Suprapubic skin (tissue), 4 donors: Measurements from ENCODE around the gene TPM2. TPM values are rescaled to one million over a fixed set of nuclear protein-coding genes. Genes with fewer than 3 reads are reported as not detected.
"Not testable (repeated sequence)": the region's sequence is repeated elsewhere in the genome, so short reads cannot be mapped to it uniquely, and the experiment has no call there.

Source experiments
- DNase-seq, 2 donors: peaks; one replicate each; pipeline ENCODE4 v3.0.0-alpha.2; 2019; ENCODE audit warnings: low spot score in 2 of 2
- H3K27ac ChIP-seq: fragments of 200-600 bp; sonication (generic); one replicate; pipeline ENCODE4 v1.5.1; 2019
- H3K27me3 ChIP-seq: fragments of 200-600 bp; sonication (generic); one replicate; pipeline ENCODE4 v1.5.1; 2019
- H3K36me3 ChIP-seq: fragments of 200-600 bp; sonication (generic); one replicate; pipeline ENCODE4 v1.5.1; 2019
- H3K4me1 ChIP-seq: fragments of 200-600 bp; sonication (generic); one replicate; pipeline ENCODE4 v1.5.1; 2019
- H3K4me3 ChIP-seq: fragments of 200-600 bp; sonication (generic); one replicate; pipeline ENCODE4 v1.5.1; 2019; ENCODE audit warnings: mild to moderate bottlenecking
- H3K9me3 ChIP-seq: fragments of 200-600 bp; sonication (generic); one replicate; pipeline ENCODE4 v1.5.1; 2019
- CTCF ChIP-seq, 2 donors: fragments of 200-600 bp in 1 of 2; fragments of 450-650 bp in 1 of 2; sonication (generic) in 1 of 2; IDR thresholded peaks; one replicate each; pipeline ENCODE4 v1.5.1; 2016 to 2019; ENCODE audit warnings: antibody characterized with exemption in 2 of 2, mild to moderate bottlenecking in 1 of 2, moderate library complexity in 1 of 2
- EP300 ChIP-seq: sonication (generic); formaldehyde crosslinking; IDR thresholded peaks from one replicate; pipeline ENCODE4 v1.6.1; 2017; ENCODE audit warnings: antibody characterized with exemption
- POLR2A ChIP-seq, 2 donors: fragments of 450-650 bp; IDR thresholded peaks; one replicate each; pipeline ENCODE4 v1.6.1; 2017; ENCODE audit warnings: antibody characterized with exemption in 2 of 2, mild to moderate bottlenecking in 2 of 2, moderate library complexity in 2 of 2
- POLR2AphosphoS5 ChIP-seq, 3 donors: sonication (generic); formaldehyde crosslinking; IDR thresholded peaks; one replicate each; pipeline ENCODE4 v1.6.1; 2017; ENCODE audit warnings: antibody characterized with exemption in 3 of 3
- WGBS: methylation state at CpG from one replicate; pipeline ENCODE4 v1.1.5; 2018; 5-methylcytosine and 5-hydroxymethylcytosine counted together
- total RNA-seq, 4 donors: library from RNA; depleted of rRNA; stranded (reverse); fragments of >200 nt; gene quantifications; one replicate each; pipeline ENCODE4 v1.1.0, GENCODE V29; 2016

Gene TPM2
- total RNA-seq, 4 donors from 2014 or later = 40.6 to 105 (median 56.7) TPM

- Histone ChIP-seq H3K36me3 (no peaks in the 10 kb centered on the region), H3K27me3 (no peaks in the 10 kb centered on the region), H3K4me3 (peak within 1 kb of the TSS; percentile 9), H3K27ac (no peak within 1 kb of the TSS), H3K4me1 (peaks cover 34% of the 10 kb centered on the region), H3K9me3 (no peaks in the 10 kb centered on the region)
- DNase-seq = peak in 1 of 2 donors; percentile 59
- no peak for TF ChIP-seq CTCF (IDR thresholded peaks at IDR 0.05)
- 75% methylated on average over 11 of the region's 22 CpGs for WGBS
Measured at GRCh38 chr9:35650341-35651158, 39.2 kb downstream of the TPM2 start, which contains the start of gene SIT1. SIT1 (minus strand) TSS chr9:35650931; CDS start chr9:35650853, 78 bp downstream.

GRCh38 chr9:35649431-35650340 lies 40.0 kb downstream of the TPM2 start:
- no peaks in the 10 kb centered on the region for H3K27me3 ChIP-seq
- no peaks in the 10 kb centered on the region for H3K9me3 ChIP-seq
- DNase-seq = peak in 1 of 2 donors; percentile 70
- peaks cover 43% of the 10 kb centered on the region for H3K4me1 ChIP-seq
- no peaks in the 10 kb centered on the region for H3K36me3 ChIP-seq
- peak overlapping the region; percentile 9 for H3K4me3 ChIP-seq
- TF ChIP-seq POLR2AphosphoS5 (IDR thresholded peaks at IDR 0.05) (no peak), POLR2A (IDR thresholded peaks at IDR 0.05) (no peak), EP300 (no peak), CTCF (IDR thresholded peaks at IDR 0.05) (no peak)
- H3K27ac ChIP-seq = no peak overlapping the region
- WGBS = 50% methylated on average over 12 of the region's 26 CpGs

GRCh38 chr9:35646533-35647265 lies 43.0 kb downstream of the TPM2 start:
- H3K4me1 ChIP-seq = peaks cover 40% of the 10 kb centered on the region
- peak overlapping the region; percentile 64 for H3K4me3 ChIP-seq
- no peaks in the 10 kb centered on the region for H3K9me3 ChIP-seq
- peak overlapping the region; percentile 90 for H3K27ac ChIP-seq
- peak; percentile 95 to 96 for DNase-seq
- no peaks in the 10 kb centered on the region for H3K36me3 ChIP-seq
- TF ChIP-seq POLR2A (IDR thresholded peaks at IDR 0.05) (peak; percentile 33 to 94), EP300 (no peak), CTCF (IDR thresholded peaks at IDR 0.05) (peak; percentile 89 to 97), POLR2AphosphoS5 (IDR thresholded peaks at IDR 0.05) (peak; percentile 37 to 79 (median 66))
- H3K27me3 ChIP-seq = no peaks in the 10 kb centered on the region
- 2% methylated on average over 16 of the region's 58 CpGs for WGBS

GRCh38 chr9:35646153-35646532 lies 43.6 kb downstream of the TPM2 start:
- Histone ChIP-seq H3K36me3 (no peaks in the 10 kb centered on the region), H3K27me3 (no peaks in the 10 kb centered on the region), H3K4me3 (peak overlapping the region; percentile 64), H3K27ac (peak overlapping the region; percentile 90), H3K4me1 (peaks cover 40% of the 10 kb centered on the region), H3K9me3 (no peaks in the 10 kb centered on the region)
- peak in 1 of 2 donors; percentile 72 for DNase-seq
- TF ChIP-seq POLR2A (IDR thresholded peaks at IDR 0.05) = no peak
- TF ChIP-seq POLR2AphosphoS5 (IDR thresholded peaks at IDR 0.05) = no peak
- no peak for TF ChIP-seq EP300
- TF ChIP-seq CTCF (IDR thresholded peaks at IDR 0.05) = no peak
- 2% methylated on average over 11 of the region's 11 CpGs for WGBS

GRCh38 chr9:35645736-35646135 lies 44.0 kb downstream of the TPM2 start:
- H3K36me3 ChIP-seq, H3K27me3 ChIP-seq, H3K9me3 ChIP-seq: not testable (repeated sequence)
- 48% methylated on average over 10 of the region's 10 CpGs for WGBS
- peak overlapping the region; percentile 90 for H3K27ac ChIP-seq
- peak overlapping the region; percentile 64 for H3K4me3 ChIP-seq
- peaks cover 40% of the 10 kb centered on the region for H3K4me1 ChIP-seq
- peak in 1 of 2 donors; percentile 52 for DNase-seq
